PC-3 (cell line): Measurements from ENCODE around the gene FANK1.

Source experiments
- EZH2 ChIP-seq: fragments of 300-600 bp; sonication (generic); IDR thresholded peaks from one replicate; pipeline ENCODE4 v1.6.1; 2017; ENCODE audit warnings: antibody characterized with exemption, mild to moderate bottlenecking, low read length; ENCODE audit not compliant: unreplicated experiment
- TF ChIP-seq, protein P1 (sequence below): fragments of 300-600 bp; sonication (generic); conservative IDR thresholded peaks from 2 replicates; pipeline ENCODE4 v1.5.1; 2017; ENCODE audit warnings: antibody characterized with exemption, low read depth, mild to moderate bottlenecking, low read length

DNA sequence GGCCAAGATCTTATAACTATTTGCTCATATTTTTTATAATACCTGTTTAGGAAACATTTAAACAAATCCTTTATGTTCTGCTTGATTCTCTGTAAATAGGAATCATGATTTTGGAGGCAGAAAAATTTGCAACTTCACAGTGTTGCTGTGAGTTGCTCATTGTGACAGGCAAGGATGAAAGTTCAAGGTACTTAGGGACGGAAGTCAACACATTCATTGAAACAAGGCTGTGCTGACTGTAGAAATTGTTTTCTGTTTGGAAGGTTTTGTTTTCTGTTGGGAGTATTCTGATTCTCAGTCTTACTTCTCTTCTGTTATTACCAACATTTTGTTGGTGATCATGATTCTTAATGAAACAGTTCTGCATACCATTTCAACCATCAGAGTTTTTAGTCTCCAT is 54.9 kb downstream of the FANK1 start:
- TF ChIP-seq, protein P1, sequence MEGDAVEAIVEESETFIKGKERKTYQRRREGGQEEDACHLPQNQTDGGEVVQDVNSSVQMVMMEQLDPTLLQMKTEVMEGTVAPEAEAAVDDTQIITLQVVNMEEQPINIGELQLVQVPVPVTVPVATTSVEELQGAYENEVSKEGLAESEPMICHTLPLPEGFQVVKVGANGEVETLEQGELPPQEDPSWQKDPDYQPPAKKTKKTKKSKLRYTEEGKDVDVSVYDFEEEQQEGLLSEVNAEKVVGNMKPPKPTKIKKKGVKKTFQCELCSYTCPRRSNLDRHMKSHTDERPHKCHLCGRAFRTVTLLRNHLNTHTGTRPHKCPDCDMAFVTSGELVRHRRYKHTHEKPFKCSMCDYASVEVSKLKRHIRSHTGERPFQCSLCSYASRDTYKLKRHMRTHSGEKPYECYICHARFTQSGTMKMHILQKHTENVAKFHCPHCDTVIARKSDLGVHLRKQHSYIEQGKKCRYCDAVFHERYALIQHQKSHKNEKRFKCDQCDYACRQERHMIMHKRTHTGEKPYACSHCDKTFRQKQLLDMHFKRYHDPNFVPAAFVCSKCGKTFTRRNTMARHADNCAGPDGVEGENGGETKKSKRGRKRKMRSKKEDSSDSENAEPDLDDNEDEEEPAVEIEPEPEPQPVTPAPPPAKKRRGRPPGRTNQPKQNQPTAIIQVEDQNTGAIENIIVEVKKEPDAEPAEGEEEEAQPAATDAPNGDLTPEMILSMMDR = no peak
- no peak for TF ChIP-seq EZH2
